Hepatocyte (in vitro differentiated cells): ENCODE data around the gene ARHGAP26.

Experiments used
- CTCF ChIP-seq: fragments of 200-600 bp; sonication (generic); IDR thresholded peaks from 2 replicates; pipeline ENCODE4 v1.5.1; 2016; ENCODE audit warnings: antibody characterized with exemption, mild to moderate bottlenecking; ENCODE audit not compliant: poor library complexity
- EZH2phosphoT487 ChIP-seq: fragments of 200-600 bp; sonication (generic); IDR thresholded peaks from one replicate; pipeline ENCODE4 v1.6.1; 2018; ENCODE audit warnings: antibody characterized with exemption, mild to moderate bottlenecking, low read depth, moderate library complexity; ENCODE audit not compliant: unreplicated experiment, severe bottlenecking

GRCh38 chr5:143064676-143065075 lies 294.5 kb downstream of the ARHGAP26 start:
- TF ChIP-seq EZH2phosphoT487, result no peak
- TF ChIP-seq CTCF, result no peak
